WERI-Rb-1 (cell line): ENCODE data around the gene TJP3.

Experiments used
- DNase-seq: peaks from one replicate; pipeline ENCODE4 v3.0.0-alpha.2; 2020
- H3K27ac ChIP-seq: fragments of 250-450 bp; sonication (Bioruptor Pico); 2 replicates; pipeline ENCODE4 v1.5.1; 2020; ENCODE audit warnings: mild to moderate bottlenecking, moderate library complexity
- H3K27me3 ChIP-seq: fragments of 250-450 bp; sonication (Bioruptor Pico); 2 replicates; pipeline ENCODE4 v1.5.1; 2021; ENCODE audit warnings: mild to moderate bottlenecking, low read depth, moderate library complexity; ENCODE audit not compliant: insufficient read depth, severe bottlenecking
- H3K36me3 ChIP-seq: fragments of 250-450 bp; sonication (Bioruptor Pico); 2 replicates; pipeline ENCODE4 v1.5.1; 2020; ENCODE audit warnings: mild to moderate bottlenecking, moderate library complexity
- H3K4me3 ChIP-seq: 2 replicates; pipeline ENCODE4 v1.5.1; 2011; ENCODE audit warnings: low read depth, mild to moderate bottlenecking, control low read depth, low read length
- H3K9me3 ChIP-seq: fragments of 250-450 bp; sonication (Bioruptor Pico); 2 replicates; pipeline ENCODE4 v1.5.1; 2021; ENCODE audit warnings: mild to moderate bottlenecking, moderate library complexity; ENCODE audit not compliant: severe bottlenecking
- TF ChIP-seq, protein P1 (sequence below): IDR thresholded peaks from 2 replicates; pipeline ENCODE4 v1.5.1; 2011; ENCODE audit warnings: low read depth, mild to moderate bottlenecking, control low read depth, inconsistent platforms, low read length

The TJP3 gene

DNA sequence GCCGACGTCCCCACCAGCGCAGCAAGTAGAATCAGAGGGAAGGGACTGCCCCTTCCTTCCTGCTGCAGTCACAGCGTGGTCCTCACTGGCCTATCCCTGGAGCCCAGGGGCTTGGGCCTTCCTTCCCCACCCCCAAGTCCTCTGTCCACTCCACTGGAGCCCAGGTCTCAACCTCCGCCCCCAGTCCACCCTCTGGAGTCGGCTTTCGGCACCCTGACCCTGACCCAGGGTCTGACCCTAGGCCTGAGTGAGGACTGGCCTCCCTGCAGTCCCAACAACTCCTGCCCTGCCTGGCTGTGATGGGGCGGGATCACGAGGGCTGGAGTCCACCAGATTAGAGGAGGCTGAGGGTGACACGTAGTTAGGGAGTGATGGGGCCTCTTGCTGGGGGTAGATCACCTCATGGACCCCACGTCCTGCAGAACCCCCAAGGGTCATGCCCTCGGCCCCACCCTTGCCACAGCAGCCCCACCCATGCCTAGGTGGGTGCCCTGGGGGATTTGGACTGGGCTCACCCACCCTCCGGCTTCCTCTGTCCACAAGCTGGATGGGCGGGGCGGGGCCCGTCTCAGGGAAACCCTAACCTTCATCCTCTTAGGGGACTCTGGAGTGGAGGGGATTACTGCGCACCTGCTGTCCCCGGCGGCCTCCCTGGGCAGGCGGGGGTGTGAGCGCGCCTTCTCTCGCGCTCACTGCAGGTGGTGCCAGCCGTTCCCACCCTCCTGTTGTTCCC is 60.0 kb downstream of the TJP3 start:
- Histone ChIP-seq H3K36me3 (peaks cover 56% of the 10 kb centered on the region), H3K27me3 (no peaks in the 10 kb centered on the region)
- TF ChIP-seq, protein P1, sequence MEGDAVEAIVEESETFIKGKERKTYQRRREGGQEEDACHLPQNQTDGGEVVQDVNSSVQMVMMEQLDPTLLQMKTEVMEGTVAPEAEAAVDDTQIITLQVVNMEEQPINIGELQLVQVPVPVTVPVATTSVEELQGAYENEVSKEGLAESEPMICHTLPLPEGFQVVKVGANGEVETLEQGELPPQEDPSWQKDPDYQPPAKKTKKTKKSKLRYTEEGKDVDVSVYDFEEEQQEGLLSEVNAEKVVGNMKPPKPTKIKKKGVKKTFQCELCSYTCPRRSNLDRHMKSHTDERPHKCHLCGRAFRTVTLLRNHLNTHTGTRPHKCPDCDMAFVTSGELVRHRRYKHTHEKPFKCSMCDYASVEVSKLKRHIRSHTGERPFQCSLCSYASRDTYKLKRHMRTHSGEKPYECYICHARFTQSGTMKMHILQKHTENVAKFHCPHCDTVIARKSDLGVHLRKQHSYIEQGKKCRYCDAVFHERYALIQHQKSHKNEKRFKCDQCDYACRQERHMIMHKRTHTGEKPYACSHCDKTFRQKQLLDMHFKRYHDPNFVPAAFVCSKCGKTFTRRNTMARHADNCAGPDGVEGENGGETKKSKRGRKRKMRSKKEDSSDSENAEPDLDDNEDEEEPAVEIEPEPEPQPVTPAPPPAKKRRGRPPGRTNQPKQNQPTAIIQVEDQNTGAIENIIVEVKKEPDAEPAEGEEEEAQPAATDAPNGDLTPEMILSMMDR, result no peak

DNA sequence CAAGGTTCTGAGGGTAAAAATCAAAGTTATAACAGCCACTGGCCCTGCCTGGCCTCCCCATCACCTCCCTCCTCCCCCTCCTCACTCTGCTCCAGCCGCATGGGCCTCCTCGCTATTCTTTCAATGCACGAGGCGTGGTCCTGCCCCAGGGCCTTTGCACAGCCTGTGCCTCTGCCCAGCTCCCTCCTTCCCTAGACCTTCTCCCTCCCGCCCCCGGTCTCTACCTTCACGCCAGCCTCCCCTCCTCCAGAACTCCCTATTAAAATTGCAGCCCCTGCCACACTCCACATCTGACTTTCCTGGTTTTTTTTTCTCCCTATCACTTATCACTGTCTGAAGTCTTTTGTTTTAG is 60.5 kb downstream of the TJP3 start:
- Histone ChIP-seq H3K27ac (peak overlapping the region; percentile 94), H3K4me3 (peak overlapping the region; percentile 88), H3K27me3 (no peaks in the 10 kb centered on the region), H3K36me3 (peaks cover 56% of the 10 kb centered on the region), H3K9me3 (no peaks in the 10 kb centered on the region)
- DNase-seq, result no peak
- TF ChIP-seq, protein P1, result no peak

More for the DNA sequence above, 60.0 kb downstream of the TJP3 start:
- peak overlapping the region; percentile 94 for H3K27ac ChIP-seq
- no peaks in the 10 kb centered on the region for H3K9me3 ChIP-seq
- no peak overlapping the region for H3K4me3 ChIP-seq
- DNase-seq, result peak; percentile 97

DNA sequence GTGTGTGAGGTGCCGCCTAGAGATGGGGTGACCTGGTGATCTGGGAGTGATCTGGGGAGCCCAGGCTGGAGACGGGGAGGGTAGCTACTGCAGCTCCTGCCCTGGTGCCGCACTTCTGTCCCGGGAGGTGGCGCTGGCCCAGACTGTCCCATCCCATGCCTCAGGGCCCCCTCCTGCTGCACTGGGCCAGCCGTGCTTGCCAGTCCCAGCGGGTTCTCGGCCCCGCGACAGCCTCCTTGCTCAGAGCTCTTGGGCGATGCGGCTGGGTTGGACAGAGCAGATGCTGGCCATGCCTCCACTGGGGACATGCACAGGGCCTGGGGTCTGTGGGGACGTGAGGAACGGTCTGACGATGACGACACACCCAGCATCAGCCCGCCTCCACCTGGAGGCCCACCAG is 61.3 kb downstream of the TJP3 start:
- no peaks in the 10 kb centered on the region for H3K27me3 ChIP-seq
- H3K27ac ChIP-seq, result peak overlapping the region; percentile 94
- H3K4me3 ChIP-seq, result peak overlapping the region; percentile 88
- H3K36me3 ChIP-seq, result peaks cover 56% of the 10 kb centered on the region
- DNase-seq, result peak; percentile 82
- H3K9me3 ChIP-seq, result no peaks in the 10 kb centered on the region
- TF ChIP-seq, protein P1, result peak; percentile 82

DNA sequence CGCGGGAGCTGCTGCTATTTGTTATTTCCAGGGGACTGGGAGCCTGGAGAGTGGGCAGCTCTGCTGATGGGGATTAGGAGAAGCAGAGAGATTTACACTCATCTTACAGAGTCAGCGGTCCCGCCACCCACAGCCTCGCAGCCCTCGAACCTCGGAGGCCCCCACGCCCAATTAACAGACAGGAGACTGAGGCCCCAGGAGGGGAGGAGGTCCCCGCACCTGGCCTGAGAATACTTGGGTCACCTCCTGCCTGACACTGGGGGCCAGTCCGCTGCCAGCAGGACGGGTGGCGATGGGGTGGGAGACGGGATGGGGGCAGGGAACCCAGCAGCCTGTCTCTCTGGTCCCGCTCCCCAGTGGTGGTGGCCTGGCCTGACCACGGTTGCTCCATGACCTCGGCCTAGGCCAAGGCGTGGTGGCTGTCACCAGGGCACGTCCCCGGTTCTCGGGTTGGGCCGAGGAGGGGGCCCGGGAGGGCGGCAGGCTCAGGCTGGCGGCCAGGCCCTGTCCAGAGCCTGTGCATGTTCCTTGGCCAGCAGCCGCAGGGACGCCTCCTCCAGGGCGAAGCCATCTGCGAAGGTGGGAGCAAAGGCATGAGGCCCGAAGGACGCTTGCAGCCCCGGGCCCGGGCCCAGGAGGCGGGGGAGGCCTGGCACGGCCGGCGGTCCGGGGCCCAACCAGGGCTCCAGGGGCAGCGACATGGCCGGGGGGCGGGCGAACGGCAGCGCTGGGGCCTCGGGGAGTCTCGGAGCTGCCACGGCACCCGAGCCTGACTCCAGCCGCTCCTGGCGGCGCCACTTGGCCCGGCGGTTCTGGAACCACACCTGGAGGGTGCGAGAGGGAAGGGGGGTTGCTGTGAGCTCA is 62.2 kb downstream of the TJP3 start:
- H3K27me3 ChIP-seq, result no peaks in the 10 kb centered on the region
- no peaks in the 10 kb centered on the region for H3K9me3 ChIP-seq
- peak overlapping the region; percentile 88 for H3K4me3 ChIP-seq
- DNase-seq, result peak; percentile 70
- TF ChIP-seq, protein P1, result no peak
- peak overlapping the region; percentile 94 for H3K27ac ChIP-seq
- H3K36me3 ChIP-seq, result peaks cover 52% of the 10 kb centered on the region

DNA sequence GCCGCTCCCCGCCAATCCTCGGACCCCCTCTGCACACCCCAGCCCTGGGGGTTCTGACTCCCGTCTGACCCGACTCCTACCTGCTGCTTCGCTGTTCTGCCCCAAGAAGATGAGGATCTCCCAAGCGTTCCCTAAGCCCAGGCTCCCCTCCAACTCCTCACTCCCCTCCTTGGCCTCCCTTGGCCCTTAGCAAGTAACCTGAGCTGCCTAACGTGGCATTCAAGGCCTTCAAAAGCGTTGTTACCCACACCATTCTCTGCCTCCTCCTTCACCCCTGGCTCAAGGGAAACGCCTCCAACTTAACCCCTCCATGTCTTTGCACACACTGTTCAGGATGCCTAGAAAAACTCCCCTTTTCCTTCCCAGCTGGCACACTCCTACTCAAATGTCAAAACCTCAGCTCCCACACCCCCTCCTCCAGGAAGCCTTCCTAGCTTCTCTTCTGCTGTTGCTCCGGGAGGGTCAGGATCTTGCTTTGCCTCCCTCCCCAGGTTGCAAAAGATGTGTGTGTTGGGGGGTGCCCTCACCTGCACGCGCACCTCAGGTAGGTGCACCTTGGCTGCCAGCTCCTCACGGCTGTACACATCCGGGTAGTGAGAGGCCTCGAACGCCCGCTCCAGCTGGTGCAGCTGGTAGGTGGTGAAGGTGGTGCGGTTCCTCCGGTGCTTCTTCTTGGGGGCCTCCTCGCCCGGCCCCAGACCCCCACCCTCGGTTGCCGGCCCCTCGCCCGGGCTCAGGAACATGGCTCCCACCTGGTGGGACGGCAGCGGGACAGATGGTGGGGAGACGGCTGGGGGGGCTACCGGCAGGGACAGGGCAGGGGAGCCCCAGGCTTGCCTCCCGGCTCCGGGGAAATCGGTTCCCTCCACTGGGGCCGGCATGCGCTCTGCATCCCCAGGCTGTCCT is 63.1 kb downstream of the TJP3 start:
- peak overlapping the region; percentile 88 for H3K4me3 ChIP-seq
- no peaks in the 10 kb centered on the region for H3K27me3 ChIP-seq
- peak overlapping the region; percentile 94 for H3K27ac ChIP-seq
- no peaks in the 10 kb centered on the region for H3K9me3 ChIP-seq
- TF ChIP-seq, protein P1, result no peak
- H3K36me3 ChIP-seq, result peaks cover 46% of the 10 kb centered on the region
- DNase-seq, result no peak
